NCI-H1694 (cell line): ENCODE measurements around the gene KDM3A.

Experiments
- DNase-seq: peaks from one replicate; lab custom pipeline; 2025; lab: John Stamatoyannopoulos, UW

Gene KDM3A

GRCh38 chr2:86435531-86435930, 5.6 kb upstream of the KDM3A start:
- DNase-seq, result no peak

- DNase-seq, result no peak
Measured at GRCh38 chr2:86436328-86436727, 4.8 kb upstream of the KDM3A start.

- no peak for DNase-seq
Measured at GRCh38 chr2:86439879-86440630, 1.1 kb upstream of the KDM3A start.

GRCh38 chr2:86441392-86441881, 266 bp downstream of the KDM3A start:
- no peak for DNase-seq

- peak; percentile 14 for DNase-seq
Measured at GRCh38 chr2:86441882-86442641, 891 bp downstream of the KDM3A start.

GRCh38 chr2:86442642-86443005, 1.5 kb downstream of the KDM3A start:
- DNase-seq, result peak; percentile 5

- DNase-seq, result no peak
Measured at GRCh38 chr2:86443631-86444350, 2.6 kb downstream of the KDM3A start.

GRCh38 chr2:86445436-86445835, 4.3 kb downstream of the KDM3A start:
- no peak for DNase-seq

- no peak for DNase-seq
Measured at GRCh38 chr2:86446060-86446459, 4.9 kb downstream of the KDM3A start.

GRCh38 chr2:86453836-86454235, 12.7 kb downstream of the KDM3A start:
- DNase-seq, result peak; percentile 51

GRCh38 chr2:86454238-86454637, 13.1 kb downstream of the KDM3A start:
- DNase-seq, result no peak

GRCh38 chr2:86455181-86455580, 14.0 kb downstream of the KDM3A start:
- DNase-seq, result no peak

GRCh38 chr2:86461042-86461743, 20.0 kb downstream of the KDM3A start:
- no peak for DNase-seq

GRCh38 chr2:86464652-86465051, 23.5 kb downstream of the KDM3A start:
- DNase-seq, result no peak

- no peak for DNase-seq
Measured at GRCh38 chr2:86466306-86466705, 25.1 kb downstream of the KDM3A start.

- DNase-seq, result no peak
Measured at GRCh38 chr2:86468162-86469033, 27.2 kb downstream of the KDM3A start.

GRCh38 chr2:86470890-86471289, 29.7 kb downstream of the KDM3A start:
- no peak for DNase-seq

- no peak for DNase-seq
Measured at GRCh38 chr2:86471637-86472036, 30.5 kb downstream of the KDM3A start.

- no peak for DNase-seq
Measured at GRCh38 chr2:86476092-86476491, 34.9 kb downstream of the KDM3A start.

GRCh38 chr2:86476918-86477317, 35.7 kb downstream of the KDM3A start:
- DNase-seq, result no peak

GRCh38 chr2:86477349-86477748, 36.2 kb downstream of the KDM3A start:
- no peak for DNase-seq
